ENCODE data around the gene LRRC17.

GRCh38 chr7:102874966-102875365 is 37.8 kb upstream of the LRRC17 start:
- no peak for TF ChIP-seq EZH2 (IDR thresholded peaks at IDR 0.05; ENCODE audit: borderline replicate concordance, low read depth, low read length, severe bottlenecking)
- TF ChIP-seq, protein P1, sequence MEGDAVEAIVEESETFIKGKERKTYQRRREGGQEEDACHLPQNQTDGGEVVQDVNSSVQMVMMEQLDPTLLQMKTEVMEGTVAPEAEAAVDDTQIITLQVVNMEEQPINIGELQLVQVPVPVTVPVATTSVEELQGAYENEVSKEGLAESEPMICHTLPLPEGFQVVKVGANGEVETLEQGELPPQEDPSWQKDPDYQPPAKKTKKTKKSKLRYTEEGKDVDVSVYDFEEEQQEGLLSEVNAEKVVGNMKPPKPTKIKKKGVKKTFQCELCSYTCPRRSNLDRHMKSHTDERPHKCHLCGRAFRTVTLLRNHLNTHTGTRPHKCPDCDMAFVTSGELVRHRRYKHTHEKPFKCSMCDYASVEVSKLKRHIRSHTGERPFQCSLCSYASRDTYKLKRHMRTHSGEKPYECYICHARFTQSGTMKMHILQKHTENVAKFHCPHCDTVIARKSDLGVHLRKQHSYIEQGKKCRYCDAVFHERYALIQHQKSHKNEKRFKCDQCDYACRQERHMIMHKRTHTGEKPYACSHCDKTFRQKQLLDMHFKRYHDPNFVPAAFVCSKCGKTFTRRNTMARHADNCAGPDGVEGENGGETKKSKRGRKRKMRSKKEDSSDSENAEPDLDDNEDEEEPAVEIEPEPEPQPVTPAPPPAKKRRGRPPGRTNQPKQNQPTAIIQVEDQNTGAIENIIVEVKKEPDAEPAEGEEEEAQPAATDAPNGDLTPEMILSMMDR (IDR thresholded peaks at IDR 0.05; ENCODE audit: borderline replicate concordance, extremely low read depth, low read length, poor library complexity, severe bottlenecking), result no peak
